Measurements from ENCODE around the gene MATCAP1.

GRCh38 chr16:67204076-67204475, 20.3 kb upstream of the MATCAP1 start:
- no peak for TF ChIP-seq EZH2 (optimal IDR thresholded peaks at IDR 0.05; ENCODE audit: low read depth, low read length)
- TF ChIP-seq CTCF (IDR thresholded peaks at IDR 0.05; ENCODE audit: low read length), result no peak
- TF ChIP-seq EZH2phosphoT487 (IDR thresholded peaks at IDR 0.05; ENCODE audit: low read length), result no peak

Measured in MM.1S (cell line).